NT2/D1 (cell line): Measurements from ENCODE around the gene OR6T1.

Source experiments
- DNase-seq: peaks from one replicate; pipeline ENCODE4 v3.0.0-alpha.2; 2011; ENCODE audit warnings: low read depth, low spot score
- H3K27me3 ChIP-seq: 2 replicates; pipeline ENCODE4 v1.6.0; 2011; ENCODE audit warnings: mild to moderate bottlenecking; ENCODE audit not compliant: insufficient read length, insufficient read depth
- H3K36me3 ChIP-seq: 2 replicates; pipeline ENCODE4 v1.6.1; 2011; ENCODE audit warnings: mild to moderate bottlenecking, low read length, mixed read lengths; ENCODE audit not compliant: insufficient read depth, insufficient read length
- H3K4me1 ChIP-seq: 2 replicates; pipeline ENCODE4 v1.5.1; 2011; ENCODE audit not compliant: insufficient read depth, insufficient read length
- H3K4me3 ChIP-seq: 2 replicates; pipeline ENCODE4 v1.5.1; 2011; ENCODE audit warnings: low read depth; ENCODE audit not compliant: insufficient read length
- H3K9ac ChIP-seq: 2 replicates; pipeline ENCODE4 v1.6.0; 2011; ENCODE audit warnings: low read depth; ENCODE audit not compliant: insufficient read length
- H3K9me3 ChIP-seq: 2 replicates; pipeline ENCODE4 v1.5.1; 2011; ENCODE audit warnings: mild to moderate bottlenecking, low read length; ENCODE audit not compliant: insufficient read depth
- SUZ12 ChIP-seq: IDR thresholded peaks from 2 replicates; pipeline ENCODE4 v1.6.1; 2011; ENCODE audit not compliant: insufficient read length, insufficient read depth; ENCODE audit errors: extremely low read depth
- YY1 ChIP-seq: IDR thresholded peaks from 2 replicates; pipeline ENCODE4 v1.6.1; 2011; ENCODE audit not compliant: insufficient read length, insufficient read depth
- ZNF274 ChIP-seq: IDR thresholded peaks from 2 replicates; pipeline ENCODE4 v1.6.1; 2011; ENCODE audit warnings: mild to moderate bottlenecking, low read depth, low read length

The OR6T1 gene

DNA sequence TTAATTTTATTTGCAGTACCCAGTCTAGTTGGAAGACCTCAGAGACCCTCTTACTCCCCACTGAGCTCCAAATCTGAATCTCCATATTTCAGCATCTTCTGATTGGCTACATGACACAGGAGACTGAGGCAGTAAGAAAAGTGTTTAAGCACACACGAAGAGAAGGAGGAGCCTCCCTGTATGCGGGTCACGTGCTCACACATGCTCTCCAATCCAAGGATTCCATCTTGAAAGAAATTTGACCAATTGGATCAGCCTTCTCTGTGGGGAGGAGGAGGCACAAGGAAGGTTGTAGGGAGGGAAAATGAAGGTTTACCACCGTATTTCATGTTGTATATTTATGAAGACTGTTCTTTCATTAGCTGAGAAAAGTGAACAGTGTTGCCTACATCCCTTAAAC is 1.2 kb downstream of the OR6T1 start:
- TF ChIP-seq ZNF274 (no peak), SUZ12 (no peak), YY1 (no peak)
- no peak for DNase-seq

GRCh38 chr11:123939317-123939716 is 4.3 kb downstream of the OR6T1 start, which contains the start of gene OR4D5:
Gene OR4D5, plus strand, starts transcription at chr11:123939617. Its CDS starts 0 bp downstream, at chr11:123939617.
- TF ChIP-seq YY1 (no peak), ZNF274 (no peak), SUZ12 (no peak)
- DNase-seq: no peak
- no peaks in the 10 kb centered on the region for H3K9me3 ChIP-seq
- H3K4me3 ChIP-seq: no peak within 1 kb of the TSS
- H3K4me1 ChIP-seq: no peaks in the 10 kb centered on the region
- H3K9ac ChIP-seq: no peak within 1 kb of the TSS
- no peaks in the 10 kb centered on the region for H3K36me3 ChIP-seq
- H3K27me3 ChIP-seq: no peaks in the 10 kb centered on the region

More for the DNA sequence above, 1.2 kb downstream of the OR6T1 start:
- no peak overlapping the region for H3K9ac ChIP-seq
- no peaks in the 10 kb centered on the region for H3K27me3 ChIP-seq
- no peaks in the 10 kb centered on the region for H3K36me3 ChIP-seq
- no peaks in the 10 kb centered on the region for H3K4me1 ChIP-seq
- H3K4me3 ChIP-seq: no peak overlapping the region
- H3K9me3 ChIP-seq: no peaks in the 10 kb centered on the region

GRCh38 chr11:123924027-123924426 is 19.6 kb downstream of the OR6T1 start:
- DNase-seq: no peak
- no peaks in the 10 kb centered on the region for H3K27me3 ChIP-seq
- TF ChIP-seq ZNF274: no peak
- TF ChIP-seq SUZ12: no peak
- TF ChIP-seq YY1: no peak
- H3K4me3 ChIP-seq: no peak overlapping the region
- H3K9ac ChIP-seq: no peak overlapping the region
- H3K36me3 ChIP-seq: no peaks in the 10 kb centered on the region
- H3K4me1 ChIP-seq: no peaks in the 10 kb centered on the region
- no peaks in the 10 kb centered on the region for H3K9me3 ChIP-seq

GRCh38 chr11:123920943-123921342 is 22.7 kb downstream of the OR6T1 start:
- no peak for TF ChIP-seq YY1
- no peak for TF ChIP-seq SUZ12
- TF ChIP-seq ZNF274: no peak
- Histone ChIP-seq H3K36me3 (no peaks in the 10 kb centered on the region), H3K9me3 (no peaks in the 10 kb centered on the region), H3K27me3 (no peaks in the 10 kb centered on the region), H3K9ac (no peak overlapping the region), H3K4me1 (no peaks in the 10 kb centered on the region), H3K4me3 (no peak overlapping the region)
- no peak for DNase-seq

GRCh38 chr11:123905826-123906225 is 37.8 kb downstream of the OR6T1 start:
- Histone ChIP-seq H3K4me1 (no peaks in the 10 kb centered on the region), H3K9me3 (no peaks in the 10 kb centered on the region), H3K36me3 (no peaks in the 10 kb centered on the region), H3K9ac (no peak overlapping the region), H3K27me3 (no peaks in the 10 kb centered on the region), H3K4me3 (no peak overlapping the region)
- TF ChIP-seq ZNF274 (no peak), YY1 (no peak), SUZ12 (no peak)
- no peak for DNase-seq

DNA sequence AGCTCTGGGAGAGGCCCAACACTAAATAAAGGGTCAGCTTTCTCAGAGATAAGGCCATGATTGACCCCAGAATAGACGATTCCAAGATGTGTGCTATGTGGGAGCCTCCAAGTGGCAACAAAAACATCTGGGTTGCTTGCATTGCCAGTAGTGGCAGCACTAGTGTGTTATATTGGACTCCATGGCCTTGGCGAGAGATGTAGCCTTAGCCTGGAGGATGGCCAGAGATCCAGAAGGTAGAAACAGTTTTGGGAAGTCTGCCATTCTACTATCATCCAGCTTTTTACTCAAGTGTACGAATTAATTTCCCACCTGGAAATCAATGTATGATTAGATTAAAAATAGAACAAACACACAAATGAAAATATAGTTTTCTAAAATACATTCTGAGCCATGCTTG is 38.7 kb downstream of the OR6T1 start:
- TF ChIP-seq YY1: no peak
- no peak for TF ChIP-seq ZNF274
- no peak for TF ChIP-seq SUZ12
- H3K9ac ChIP-seq: no peak overlapping the region
- H3K27me3 ChIP-seq: no peaks in the 10 kb centered on the region
- no peaks in the 10 kb centered on the region for H3K4me1 ChIP-seq
- no peak for DNase-seq
- H3K36me3 ChIP-seq: no peaks in the 10 kb centered on the region
- no peak overlapping the region for H3K4me3 ChIP-seq
- H3K9me3 ChIP-seq: no peaks in the 10 kb centered on the region

GRCh38 chr11:123903932-123904331 is 39.7 kb downstream of the OR6T1 start:
- no peak for DNase-seq
- Histone ChIP-seq H3K9ac (no peak overlapping the region), H3K4me3 (no peak overlapping the region)

More at GRCh38 chr11:123903932-123904331, 39.7 kb downstream of the OR6T1 start:
- H3K9me3 ChIP-seq: no peaks in the 10 kb centered on the region
- H3K36me3 ChIP-seq: no peaks in the 10 kb centered on the region
- H3K27me3 ChIP-seq: no peaks in the 10 kb centered on the region
- no peak for TF ChIP-seq YY1
- no peak for TF ChIP-seq SUZ12
- TF ChIP-seq ZNF274: no peak
- no peaks in the 10 kb centered on the region for H3K4me1 ChIP-seq
